GM23338 (cell line): ENCODE measurements around the gene NTF3. TPM values are rescaled to one million over a fixed set of nuclear protein-coding genes. Genes with fewer than 3 reads are reported as not detected.

Source experiments
- ATAC-seq: fragments of 200-7000 bp; cut with Tn5 transposase; 3 replicates; pipeline ENCODE4 v1.9.1; 2020
- DNase-seq: peaks from one replicate; pipeline ENCODE4 v3.0.0-alpha.2; 2015; ENCODE audit warnings: low spot score
- H2AFZ ChIP-seq: fragments of 200-600 bp; sonication (generic); 2 replicates; pipeline ENCODE4 v1.8.0; 2016; ENCODE audit warnings: antibody characterized with exemption, mild to moderate bottlenecking, moderate library complexity
- H3F3A ChIP-seq: fragments of 200-600 bp; sonication (generic); replicated peaks from 2 replicates; pipeline ENCODE4 v1.8.0; 2017; ENCODE audit warnings: antibody characterized with exemption, mixed run types, low read depth
- H3K27ac ChIP-seq: fragments of 200-600 bp; sonication (generic); 2 replicates; pipeline ENCODE4 v1.6.1; 2016; ENCODE audit warnings: low read depth
- H3K27me3 ChIP-seq: fragments of 200-600 bp; sonication (generic); 2 replicates; pipeline ENCODE4 v1.8.0; 2016; ENCODE audit warnings: mild to moderate bottlenecking, mixed run types, moderate library complexity; ENCODE audit not compliant: insufficient read depth
- H3K36me3 ChIP-seq: fragments of 200-600 bp; sonication (generic); 2 replicates; pipeline ENCODE4 v1.8.0; 2016; ENCODE audit warnings: mild to moderate bottlenecking; ENCODE audit not compliant: insufficient read depth
- H3K4me1 ChIP-seq: fragments of 200-600 bp; sonication (generic); 2 replicates; pipeline ENCODE4 v1.8.0; 2016; ENCODE audit warnings: mild to moderate bottlenecking, moderate library complexity; ENCODE audit not compliant: insufficient read depth
- H3K4me2 ChIP-seq: fragments of 200-600 bp; sonication (generic); 2 replicates; pipeline ENCODE4 v1.7.1; 2017; ENCODE audit warnings: mixed run types
- H3K4me3 ChIP-seq: fragments of 200-600 bp; sonication (generic); 2 replicates; pipeline ENCODE4 v1.6.1; 2016; ENCODE audit warnings: mixed run types
- H3K79me2 ChIP-seq: fragments of 200-600 bp; sonication (generic); replicated peaks from 2 replicates; pipeline ENCODE4 v1.8.0; 2017; ENCODE audit warnings: mild to moderate bottlenecking; ENCODE audit not compliant: insufficient read depth
- H3K9me2 ChIP-seq: fragments of 200-600 bp; sonication (generic); 2 replicates; pipeline ENCODE4 v1.8.0; 2017; ENCODE audit not compliant: insufficient read depth
- H4K20me1 ChIP-seq: fragments of 200-600 bp; sonication (generic); replicated peaks from 2 replicates; pipeline ENCODE4 v1.8.0; 2017; ENCODE audit warnings: mild to moderate bottlenecking; ENCODE audit not compliant: insufficient read depth
- H3K27ac Mint-ChIP-seq: 2 replicates; pipeline ENCODE4 v1.8.0; 2020; ENCODE audit warnings: inconsistent platforms, mild to moderate bottlenecking, moderate library complexity, mixed read lengths
- H3K27me3 Mint-ChIP-seq: 3 replicates; pipeline ENCODE4 v1.8.0; 2022; ENCODE audit warnings: low read depth, mild to moderate bottlenecking, moderate library complexity, mixed read lengths, inconsistent platforms; ENCODE audit not compliant: insufficient read depth, poor library complexity
- H3K36me3 Mint-ChIP-seq: 3 replicates; pipeline ENCODE4 v1.8.0; 2021; ENCODE audit warnings: low read depth, mild to moderate bottlenecking, inconsistent platforms, moderate library complexity, mixed read lengths
- H3K4me1 Mint-ChIP-seq: 3 replicates; pipeline ENCODE4 v1.8.0; 2020; ENCODE audit warnings: mild to moderate bottlenecking, inconsistent platforms, mixed read lengths
- H3K4me3 Mint-ChIP-seq: 3 replicates; pipeline ENCODE4 v1.8.0; 2021; ENCODE audit warnings: moderate library complexity, mild to moderate bottlenecking, inconsistent platforms, mixed read lengths
- H3K9me3 Mint-ChIP-seq: 3 replicates; pipeline ENCODE4 v1.8.0; 2020; ENCODE audit warnings: moderate library complexity, mild to moderate bottlenecking, inconsistent platforms, mixed read lengths
- CREB1 ChIP-seq: fragments of 250-450 bp; sonication (Bioruptor Pico); IDR thresholded peaks from 2 replicates; pipeline ENCODE4 v1.5.0; 2020; ENCODE audit warnings: low read depth, mild to moderate bottlenecking, moderate library complexity
- EZH2 ChIP-seq: fragments of 200-600 bp; sonication (generic); IDR thresholded peaks from one replicate; pipeline ENCODE4 v1.8.0; 2017; ENCODE audit warnings: antibody characterized with exemption, mild to moderate bottlenecking, low read depth; ENCODE audit not compliant: unreplicated experiment
- EZH2phosphoT487 ChIP-seq: fragments of 200-600 bp; sonication (generic); IDR thresholded peaks from one replicate; pipeline ENCODE4 v1.8.1; 2018; ENCODE audit warnings: antibody characterized with exemption; ENCODE audit not compliant: unreplicated experiment
- JUNB ChIP-seq: IDR thresholded peaks from one replicate; pipeline ENCODE4 v1.6.1; 2016; ENCODE audit warnings: antibody characterized with exemption; ENCODE audit not compliant: unreplicated experiment
- NANOG ChIP-seq: IDR thresholded peaks from 2 replicates; pipeline ENCODE4 v1.6.1; 2016; ENCODE audit warnings: antibody characterized with exemption, borderline replicate concordance
- POLR2AphosphoS5 ChIP-seq: IDR thresholded peaks from 2 replicates; pipeline ENCODE4 v1.6.1; 2016; ENCODE audit warnings: antibody characterized with exemption, low read depth
- STAT1 ChIP-seq: IDR thresholded peaks from one replicate; pipeline ENCODE4 v1.6.1; 2016; ENCODE audit warnings: antibody characterized with exemption; ENCODE audit not compliant: unreplicated experiment
- polyA plus RNA-seq: library from polyadenylated mRNA; unstranded; fragments of >200 nt; fragmentation: Nextera tagmentation; extraction: Ambion mirVana; gene quantifications from 2 replicates; pipeline ENCODE4 v1.2.1, GENCODE V29; 2016
- total RNA-seq: library from RNA; depleted of rRNA; stranded (reverse); fragments of >200 nt; shearing (Covaris generic); gene quantifications from 2 replicates; pipeline ENCODE4 v1.2.3, GENCODE V29; 2014
- TF ChIP-seq, protein P1 (sequence below): fragments of 250-450 bp; sonication (Bioruptor Pico); IDR thresholded peaks from 2 replicates; pipeline ENCODE4 v1.5.0; 2020; ENCODE audit warnings: mild to moderate bottlenecking, moderate library complexity
- TF ChIP-seq, protein P2 (sequence below), 2 experiments: fragments of 200-600 bp in 1 of 2; sonication (generic) in 1 of 2; conservative IDR thresholded peaks; 2 replicates each; pipeline versions ENCODE4 v1.5.1 to v1.6.1; 2016 to 2017; ENCODE audit warnings: antibody characterized with exemption in 2 of 2, low read depth in 2 of 2, mild to moderate bottlenecking in 2 of 2, moderate library complexity in 1 of 2

Gene NTF3
- total and polyA plus RNA-seq, 2 experiments from 2014 or later: 1.2 TPM; not detected in 1

DNA sequence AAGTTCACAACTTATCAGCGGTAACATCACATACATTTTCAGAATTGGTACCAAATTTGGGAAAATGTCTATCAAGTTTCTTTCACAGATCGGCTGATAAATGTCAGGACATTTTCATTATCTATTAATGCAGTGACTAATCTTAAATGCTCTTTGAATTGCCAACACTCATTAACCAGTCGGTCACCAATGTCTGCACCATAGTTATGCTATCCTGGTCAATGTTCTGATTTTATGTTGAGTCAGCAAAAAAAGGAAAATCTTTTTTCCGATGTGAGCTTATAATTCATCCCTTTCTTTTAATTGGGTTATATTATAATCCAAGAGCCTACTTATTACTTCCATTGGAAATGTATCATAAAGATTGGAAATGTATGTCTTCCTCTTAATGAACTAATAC lies 77.2 kb downstream of the NTF3 start:
- H3K9me2 ChIP-seq: no peaks in the 10 kb centered on the region

DNA sequence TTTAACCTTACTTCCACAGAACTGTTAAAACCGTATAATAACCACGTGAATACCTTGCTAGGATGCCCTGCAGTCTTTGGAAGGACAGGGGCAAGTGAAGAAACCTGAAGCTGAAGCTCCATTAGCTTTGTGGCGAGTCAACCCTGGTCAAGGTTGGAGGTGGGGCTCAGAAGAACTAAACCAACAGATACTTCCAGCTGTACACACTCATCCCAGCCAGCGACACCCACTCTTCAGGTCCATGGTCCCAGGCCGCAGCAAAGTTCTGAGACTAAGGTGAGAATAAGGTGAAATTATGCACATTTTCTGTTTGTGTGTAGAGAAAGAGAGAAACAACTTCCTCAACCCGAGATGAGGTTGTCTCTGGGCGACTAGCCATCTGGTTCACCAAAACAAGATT lies 77.6 kb downstream of the NTF3 start:
- Histone ChIP-seq H3K27ac (no peak overlapping the region), H4K20me1 (no peaks in the 10 kb centered on the region), H2AFZ (no peak overlapping the region), H3K4me3 (no peak overlapping the region), H3K79me2 (no peaks in the 10 kb centered on the region), H3K27me3 (no peaks in the 10 kb centered on the region), H3K36me3 (no peaks in the 10 kb centered on the region), H3K4me2 (no peak overlapping the region), H3K9me2 (no peaks in the 10 kb centered on the region), H3K4me1 (peaks cover 4% of the 10 kb centered on the region; the same call in 1 of the 2 replicates), H3F3A (no peaks in the 10 kb centered on the region)
- ATAC-seq (no peak), DNase-seq (no peak)
- no peaks in the 10 kb centered on the region; the same call in 2 of the 3 replicates for H3K36me3 Mint-ChIP-seq
- H3K9me3 Mint-ChIP-seq: no peaks in the 10 kb centered on the region
- peaks cover 11% of the 10 kb centered on the region for H3K4me1 Mint-ChIP-seq
- H3K27ac Mint-ChIP-seq: no peak overlapping the region
- no peak overlapping the region for H3K4me3 Mint-ChIP-seq
- peaks cover 5% of the 10 kb centered on the region for H3K27me3 Mint-ChIP-seq
- TF ChIP-seq POLR2AphosphoS5: no peak
- TF ChIP-seq, protein P1, sequence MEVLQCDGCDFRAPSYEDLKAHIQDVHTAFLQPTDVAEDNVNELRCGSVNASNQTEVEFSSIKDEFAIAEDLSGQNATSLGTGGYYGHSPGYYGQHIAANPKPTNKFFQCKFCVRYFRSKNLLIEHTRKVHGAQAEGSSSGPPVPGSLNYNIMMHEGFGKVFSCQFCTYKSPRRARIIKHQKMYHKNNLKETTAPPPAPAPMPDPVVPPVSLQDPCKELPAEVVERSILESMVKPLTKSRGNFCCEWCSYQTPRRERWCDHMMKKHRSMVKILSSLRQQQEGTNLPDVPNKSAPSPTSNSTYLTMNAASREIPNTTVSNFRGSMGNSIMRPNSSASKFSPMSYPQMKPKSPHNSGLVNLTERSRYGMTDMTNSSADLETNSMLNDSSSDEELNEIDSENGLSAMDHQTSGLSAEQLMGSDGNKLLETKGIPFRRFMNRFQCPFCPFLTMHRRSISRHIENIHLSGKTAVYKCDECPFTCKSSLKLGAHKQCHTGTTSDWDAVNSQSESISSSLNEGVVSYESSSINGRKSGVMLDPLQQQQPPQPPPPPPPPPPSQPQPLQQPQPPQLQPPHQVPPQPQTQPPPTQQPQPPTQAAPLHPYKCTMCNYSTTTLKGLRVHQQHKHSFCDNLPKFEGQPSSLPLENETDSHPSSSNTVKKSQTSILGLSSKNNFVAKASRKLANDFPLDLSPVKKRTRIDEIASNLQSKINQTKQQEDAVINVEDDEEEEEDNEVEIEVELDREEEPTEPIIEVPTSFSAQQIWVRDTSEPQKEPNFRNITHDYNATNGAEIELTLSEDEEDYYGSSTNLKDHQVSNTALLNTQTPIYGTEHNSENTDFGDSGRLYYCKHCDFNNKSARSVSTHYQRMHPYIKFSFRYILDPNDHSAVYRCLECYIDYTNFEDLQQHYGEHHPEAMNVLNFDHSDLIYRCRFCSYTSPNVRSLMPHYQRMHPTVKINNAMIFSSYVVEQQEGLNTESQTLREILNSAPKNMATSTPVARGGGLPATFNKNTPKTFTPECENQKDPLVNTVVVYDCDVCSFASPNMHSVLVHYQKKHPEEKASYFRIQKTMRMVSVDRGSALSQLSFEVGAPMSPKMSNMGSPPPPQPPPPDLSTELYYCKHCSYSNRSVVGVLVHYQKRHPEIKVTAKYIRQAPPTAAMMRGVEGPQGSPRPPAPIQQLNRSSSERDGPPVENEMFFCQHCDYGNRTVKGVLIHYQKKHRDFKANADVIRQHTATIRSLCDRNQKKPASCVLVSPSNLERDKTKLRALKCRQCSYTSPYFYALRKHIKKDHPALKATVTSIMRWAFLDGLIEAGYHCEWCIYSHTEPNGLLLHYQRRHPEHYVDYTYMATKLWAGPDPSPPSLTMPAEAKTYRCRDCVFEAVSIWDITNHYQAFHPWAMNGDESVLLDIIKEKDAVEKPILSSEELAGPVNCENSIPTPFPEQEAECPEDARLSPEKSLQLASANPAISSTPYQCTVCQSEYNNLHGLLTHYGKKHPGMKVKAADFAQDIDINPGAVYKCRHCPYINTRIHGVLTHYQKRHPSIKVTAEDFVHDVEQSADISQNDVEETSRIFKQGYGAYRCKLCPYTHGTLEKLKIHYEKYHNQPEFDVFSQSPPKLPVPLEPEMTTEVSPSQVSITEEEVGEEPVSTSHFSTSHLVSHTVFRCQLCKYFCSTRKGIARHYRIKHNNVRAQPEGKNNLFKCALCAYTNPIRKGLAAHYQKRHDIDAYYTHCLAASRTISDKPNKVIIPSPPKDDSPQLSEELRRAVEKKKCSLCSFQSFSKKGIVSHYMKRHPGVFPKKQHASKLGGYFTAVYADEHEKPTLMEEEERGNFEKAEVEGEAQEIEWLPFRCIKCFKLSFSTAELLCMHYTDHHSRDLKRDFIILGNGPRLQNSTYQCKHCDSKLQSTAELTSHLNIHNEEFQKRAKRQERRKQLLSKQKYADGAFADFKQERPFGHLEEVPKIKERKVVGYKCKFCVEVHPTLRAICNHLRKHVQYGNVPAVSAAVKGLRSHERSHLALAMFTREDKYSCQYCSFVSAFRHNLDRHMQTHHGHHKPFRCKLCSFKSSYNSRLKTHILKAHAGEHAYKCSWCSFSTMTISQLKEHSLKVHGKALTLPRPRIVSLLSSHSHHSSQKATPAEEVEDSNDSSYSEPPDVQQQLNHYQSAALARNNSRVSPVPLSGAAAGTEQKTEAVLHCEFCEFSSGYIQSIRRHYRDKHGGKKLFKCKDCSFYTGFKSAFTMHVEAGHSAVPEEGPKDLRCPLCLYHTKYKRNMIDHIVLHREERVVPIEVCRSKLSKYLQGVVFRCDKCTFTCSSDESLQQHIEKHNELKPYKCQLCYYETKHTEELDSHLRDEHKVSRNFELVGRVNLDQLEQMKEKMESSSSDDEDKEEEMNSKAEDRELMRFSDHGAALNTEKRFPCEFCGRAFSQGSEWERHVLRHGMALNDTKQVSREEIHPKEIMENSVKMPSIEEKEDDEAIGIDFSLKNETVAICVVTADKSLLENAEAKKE (CRISPR knock-in tag): no peak
- no peak for TF ChIP-seq STAT1
- TF ChIP-seq NANOG: no peak
- TF ChIP-seq EZH2phosphoT487: no peak
- no peak for TF ChIP-seq CREB1 (CRISPR knock-in tag)
- no peak for TF ChIP-seq JUNB
- TF ChIP-seq EZH2: no peak

More for the DNA sequence above, 77.2 kb downstream of the NTF3 start:
- H3K27ac ChIP-seq: no peak overlapping the region
- H3K27ac Mint-ChIP-seq: no peak overlapping the region
- no peak overlapping the region for H3K4me3 Mint-ChIP-seq
- no peaks in the 10 kb centered on the region for H3K27me3 ChIP-seq
- H3K79me2 ChIP-seq: no peaks in the 10 kb centered on the region
- peaks cover 4% of the 10 kb centered on the region; the same call in 1 of the 2 replicates for H3K4me1 ChIP-seq
- H2AFZ ChIP-seq: no peak overlapping the region
- no peaks in the 10 kb centered on the region; the same call in 2 of the 3 replicates for H3K36me3 Mint-ChIP-seq
- H4K20me1 ChIP-seq: no peaks in the 10 kb centered on the region
- TF ChIP-seq, protein P2, sequence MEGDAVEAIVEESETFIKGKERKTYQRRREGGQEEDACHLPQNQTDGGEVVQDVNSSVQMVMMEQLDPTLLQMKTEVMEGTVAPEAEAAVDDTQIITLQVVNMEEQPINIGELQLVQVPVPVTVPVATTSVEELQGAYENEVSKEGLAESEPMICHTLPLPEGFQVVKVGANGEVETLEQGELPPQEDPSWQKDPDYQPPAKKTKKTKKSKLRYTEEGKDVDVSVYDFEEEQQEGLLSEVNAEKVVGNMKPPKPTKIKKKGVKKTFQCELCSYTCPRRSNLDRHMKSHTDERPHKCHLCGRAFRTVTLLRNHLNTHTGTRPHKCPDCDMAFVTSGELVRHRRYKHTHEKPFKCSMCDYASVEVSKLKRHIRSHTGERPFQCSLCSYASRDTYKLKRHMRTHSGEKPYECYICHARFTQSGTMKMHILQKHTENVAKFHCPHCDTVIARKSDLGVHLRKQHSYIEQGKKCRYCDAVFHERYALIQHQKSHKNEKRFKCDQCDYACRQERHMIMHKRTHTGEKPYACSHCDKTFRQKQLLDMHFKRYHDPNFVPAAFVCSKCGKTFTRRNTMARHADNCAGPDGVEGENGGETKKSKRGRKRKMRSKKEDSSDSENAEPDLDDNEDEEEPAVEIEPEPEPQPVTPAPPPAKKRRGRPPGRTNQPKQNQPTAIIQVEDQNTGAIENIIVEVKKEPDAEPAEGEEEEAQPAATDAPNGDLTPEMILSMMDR (conservative IDR thresholded peaks at IDR 0.05; ENCODE audit: low read depth in 2 of 2): no peak
- no peak for TF ChIP-seq POLR2AphosphoS5
- no peak for TF ChIP-seq JUNB
- TF ChIP-seq STAT1: no peak
- no peaks in the 10 kb centered on the region for H3K9me3 Mint-ChIP-seq
- DNase-seq (no peak), ATAC-seq (no peak)
- H3K4me1 Mint-ChIP-seq: peaks cover 11% of the 10 kb centered on the region
- H3K4me2 ChIP-seq: no peak overlapping the region
- H3K27me3 Mint-ChIP-seq: peaks cover 5% of the 10 kb centered on the region
- H3F3A ChIP-seq: no peaks in the 10 kb centered on the region
- no peaks in the 10 kb centered on the region for H3K36me3 ChIP-seq
- no peak overlapping the region for H3K4me3 ChIP-seq
